GM18873 (cell line): Measurements from ENCODE around the gene SAMD4A.
"Not testable (repeated sequence)": the region's sequence is repeated elsewhere in the genome, so short reads cannot be mapped to it uniquely, and the experiment has no call there.

Experiments
- ATAC-seq: cut with Tn5 transposase; IDR thresholded peaks from one replicate; pipeline ENCODE4 v1.9.1; 2021; ENCODE audit warnings: mild to moderate bottlenecking, moderate library complexity, moderate number of reproducible peaks; ENCODE audit not compliant: unreplicated experiment, low FRiP score

The SAMD4A gene

GRCh38 chr14:54789166-54789565, 222.2 kb downstream of the SAMD4A start:
- no peak for ATAC-seq

DNA sequence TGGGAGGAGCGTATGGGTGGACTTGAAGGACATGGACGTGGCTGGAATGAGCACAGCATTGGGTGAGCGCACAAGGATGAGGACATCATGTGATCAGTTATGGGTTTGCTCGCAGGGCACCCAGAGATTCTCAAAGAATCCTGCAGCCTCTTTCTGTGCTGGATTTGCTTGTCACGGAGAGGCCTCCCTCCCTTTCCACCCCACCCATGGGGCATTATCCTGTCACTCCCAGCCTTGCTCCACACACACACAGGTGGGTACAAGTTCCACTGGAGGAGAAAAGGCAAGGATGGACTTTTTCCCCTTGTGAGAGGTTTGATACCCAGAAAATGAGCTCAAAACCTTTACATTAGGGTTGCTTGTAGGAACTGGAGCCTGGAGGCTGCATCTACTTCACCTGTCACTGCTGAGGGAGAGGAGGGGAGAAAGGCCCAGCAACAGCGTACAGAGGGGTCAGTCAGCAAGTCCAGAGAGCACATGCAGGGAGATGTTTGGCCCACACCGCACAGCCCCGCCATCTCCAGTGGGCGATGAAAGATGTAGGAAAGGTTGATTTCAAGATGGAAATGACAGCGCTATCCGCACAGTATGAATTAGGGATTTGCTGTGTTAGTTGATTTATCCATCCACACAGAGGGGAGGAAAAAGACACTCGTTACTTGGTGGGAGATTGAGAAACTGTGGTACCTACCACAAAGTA, 223.0 kb downstream of the SAMD4A start:
- ATAC-seq: no peak

DNA sequence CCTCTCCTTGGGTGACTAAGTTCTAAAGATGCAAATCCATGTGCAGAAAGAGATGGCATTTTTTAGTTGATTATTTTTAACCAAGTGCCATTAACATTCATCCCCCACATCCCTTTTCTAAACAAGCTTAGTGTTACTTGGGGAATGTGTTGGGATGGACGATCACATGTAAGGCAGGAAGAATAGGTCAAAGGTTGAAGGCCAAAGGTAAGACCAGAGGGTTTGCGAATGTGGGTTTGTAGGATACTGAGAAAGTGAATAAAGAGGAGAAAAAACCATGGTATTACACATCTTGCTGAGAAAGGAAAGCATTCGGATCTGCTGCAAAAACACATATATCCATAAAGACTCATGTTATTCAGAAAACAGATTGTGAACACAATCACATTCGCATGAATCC, 224.1 kb downstream of the SAMD4A start:
- ATAC-seq: no peak

- ATAC-seq: no peak
Measured at GRCh38 chr14:54792288-54792687, 225.4 kb downstream of the SAMD4A start.

- ATAC-seq: no peak
Measured at GRCh38 chr14:54794159-54794558, 227.2 kb downstream of the SAMD4A start.

- ATAC-seq: no peak
Measured at GRCh38 chr14:54794796-54795195, 227.9 kb downstream of the SAMD4A start.

GRCh38 chr14:54796961-54797360, 230.0 kb downstream of the SAMD4A start:
- ATAC-seq: no peak

GRCh38 chr14:54797556-54797955, 230.6 kb downstream of the SAMD4A start:
- no peak for ATAC-seq

DNA sequence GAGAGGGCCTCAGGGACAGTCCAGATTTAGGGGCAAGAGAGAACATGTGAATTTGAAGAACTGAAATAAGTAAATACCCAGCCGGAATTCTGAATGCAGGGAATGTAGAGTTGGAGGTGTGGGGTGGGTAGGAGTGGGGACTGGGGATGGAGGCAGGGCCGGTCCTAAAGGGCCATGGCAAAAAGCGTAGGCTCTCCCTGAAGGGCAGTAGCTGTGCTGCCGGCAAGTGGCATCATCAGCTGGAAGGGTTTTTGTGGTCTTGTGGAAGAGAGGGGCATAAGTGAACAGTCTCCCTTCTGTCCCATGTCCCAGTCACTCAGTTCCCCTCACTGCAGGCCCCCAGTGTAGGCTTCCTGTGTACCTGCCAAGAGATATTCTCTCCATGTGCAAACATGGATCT, 231.1 kb downstream of the SAMD4A start:
- no peak for ATAC-seq

DNA sequence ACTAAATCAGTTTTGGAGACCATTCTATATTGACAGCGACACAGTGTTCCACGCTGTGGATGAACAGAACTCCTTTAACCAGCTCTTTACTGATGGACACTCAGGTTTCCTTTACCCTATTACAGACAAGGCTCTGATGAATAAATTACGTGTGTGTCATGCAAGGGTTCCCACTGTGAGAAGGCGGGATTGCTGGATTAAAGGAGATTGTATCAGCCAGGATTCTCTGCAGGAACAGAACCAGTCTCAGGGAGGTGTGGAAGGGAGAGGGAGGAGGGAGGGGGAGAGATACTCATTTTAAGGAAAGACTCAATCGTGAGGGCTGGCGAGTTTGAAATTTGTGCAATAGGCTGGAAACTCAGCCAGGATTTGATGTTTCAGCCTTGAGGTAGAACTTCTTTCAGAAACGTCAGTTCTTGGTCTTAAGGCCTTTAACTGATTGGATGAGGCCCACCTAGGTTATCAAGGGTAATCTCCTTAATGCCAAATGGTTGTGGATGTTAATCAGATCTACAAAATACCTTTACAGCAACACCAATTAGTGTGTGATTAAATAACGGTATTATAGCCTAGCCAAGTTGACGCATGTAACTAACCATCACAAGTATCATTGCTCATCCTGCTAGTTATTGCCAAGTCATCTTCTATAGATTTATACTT, 231.7 kb downstream of the SAMD4A start:
- ATAC-seq: no peak

DNA sequence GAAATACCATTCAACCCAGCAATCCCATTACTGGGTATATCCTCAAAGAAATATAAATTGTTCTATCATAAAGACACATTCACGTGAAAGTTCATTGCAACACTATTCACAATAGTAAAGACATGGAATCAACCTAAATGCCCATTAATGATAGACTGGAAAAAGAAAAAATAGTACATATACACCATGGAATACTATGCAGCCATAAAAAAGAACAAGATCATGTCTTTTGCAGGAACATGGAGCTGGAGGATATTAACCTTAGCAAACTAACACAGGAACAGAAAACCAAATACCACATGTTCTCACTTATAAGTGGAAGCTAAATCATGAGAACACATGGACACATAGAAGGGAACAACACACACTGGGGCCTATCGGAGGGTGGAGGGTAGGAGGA, 234.6 kb downstream of the SAMD4A start:
- ATAC-seq: not testable (repeated sequence)

- no peak for ATAC-seq
Measured at GRCh38 chr14:54803396-54803795, 236.5 kb downstream of the SAMD4A start.

DNA sequence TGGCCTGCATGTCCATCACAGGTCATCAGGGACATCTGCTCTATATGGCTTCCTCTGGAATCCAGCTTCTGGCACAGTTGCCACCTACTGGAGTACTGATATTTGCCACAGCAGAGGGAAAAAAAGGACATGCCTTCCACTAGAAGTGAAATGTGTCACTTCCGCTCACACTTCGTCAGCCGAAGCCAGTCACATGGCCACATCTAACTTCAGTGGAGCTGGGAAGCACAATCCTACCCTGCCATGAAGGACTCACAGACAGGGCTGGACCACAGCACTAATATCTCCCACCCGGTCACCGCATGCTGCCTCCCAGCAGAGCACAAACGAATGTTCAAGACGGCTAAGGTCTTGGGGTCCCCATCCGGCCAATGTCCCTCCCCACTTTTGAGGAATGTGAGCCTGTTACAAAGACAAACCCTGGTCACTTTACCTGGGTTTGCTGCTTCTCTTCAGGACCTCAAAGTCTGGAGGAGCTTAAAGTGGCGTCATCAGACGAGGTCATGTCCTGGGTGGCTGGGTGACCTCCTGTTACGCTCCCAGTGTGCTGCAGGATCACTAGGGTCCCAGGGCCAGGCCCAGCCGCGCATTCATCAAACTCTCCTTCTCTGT, 237.1 kb downstream of the SAMD4A start:
- ATAC-seq: no peak

- ATAC-seq: no peak
Measured at GRCh38 chr14:54804538-54805041, 237.7 kb downstream of the SAMD4A start.

GRCh38 chr14:54805070-54805444, 238.1 kb downstream of the SAMD4A start:
- no peak for ATAC-seq

- ATAC-seq: no peak
Measured at GRCh38 chr14:54805445-54806322, 238.8 kb downstream of the SAMD4A start.

- ATAC-seq: no peak
Measured at GRCh38 chr14:54806616-54807015, 239.7 kb downstream of the SAMD4A start.

- ATAC-seq: no peak
Measured at GRCh38 chr14:54807428-54807827, 240.5 kb downstream of the SAMD4A start.

DNA sequence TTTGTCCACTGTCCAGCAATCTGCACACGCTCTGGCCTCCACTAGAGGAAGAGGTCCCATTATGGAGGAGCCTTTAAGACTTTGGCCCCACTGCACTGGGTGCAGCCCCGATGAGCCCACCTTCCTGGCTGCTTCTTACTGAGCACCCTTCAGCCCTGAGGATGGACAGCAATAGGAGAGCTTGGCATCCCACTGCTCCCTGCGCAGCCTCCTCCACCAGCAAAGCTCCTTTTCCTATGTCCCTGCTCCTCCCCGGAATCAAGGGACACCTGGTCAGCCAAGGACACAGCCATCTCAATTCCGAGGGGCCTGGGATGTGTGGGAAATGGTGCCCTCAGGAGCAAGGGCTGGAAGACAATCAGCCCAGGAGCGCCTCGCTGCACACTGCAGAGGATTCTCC, 241.0 kb downstream of the SAMD4A start:
- ATAC-seq: no peak

DNA sequence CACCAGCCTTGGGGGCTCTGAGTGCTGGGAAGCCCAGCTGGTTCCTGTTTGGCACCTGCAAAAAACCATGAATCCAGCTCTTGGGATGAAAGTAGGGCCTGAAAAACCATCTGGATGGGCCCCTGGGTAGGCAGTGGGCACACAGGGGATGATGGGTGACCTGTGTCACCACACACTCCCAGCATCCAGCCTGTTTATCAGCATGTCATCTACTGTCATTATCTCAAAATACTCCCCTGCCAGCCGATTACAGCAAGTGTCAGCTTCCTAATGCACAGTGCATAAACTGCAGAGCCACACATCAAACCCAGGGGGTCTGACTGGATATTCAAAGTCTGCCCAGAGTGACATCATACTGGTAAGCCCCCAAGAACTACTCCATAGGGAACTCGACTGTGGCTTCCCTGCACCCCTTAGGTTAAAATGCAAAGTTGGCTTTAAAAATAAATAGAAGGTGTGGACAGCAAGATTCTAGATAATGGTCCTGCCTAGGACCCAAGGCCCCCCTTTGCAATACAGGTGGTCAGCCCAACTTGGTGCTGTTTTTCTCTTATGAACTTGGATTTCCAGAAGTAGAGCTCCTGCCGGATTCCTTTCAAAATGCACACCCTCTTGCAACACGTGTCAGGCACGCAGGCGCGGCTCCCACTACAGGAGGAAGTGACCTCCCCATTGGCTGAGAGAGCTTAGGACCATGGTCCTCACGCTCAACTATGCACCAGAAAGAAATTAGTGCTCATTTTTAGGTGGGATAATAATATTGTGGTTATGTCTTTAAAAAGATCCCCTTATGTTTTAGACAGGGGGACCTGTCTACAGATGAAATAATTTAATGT, 241.6 kb downstream of the SAMD4A start:
- no peak for ATAC-seq
